Activated CD4-positive, CD25-positive, alpha-beta regulatory T cell treated with anti-CD3 and anti-CD28 coated beads, Interleukin-2, amount 50 U/mL, for 72 hours (primary cell): ENCODE results near the gene PTGES3L.
"Not testable (repeated sequence)": the region's sequence is repeated elsewhere in the genome, so short reads cannot be mapped to it uniquely, and the experiment has no call there.

Source experiments
- DNase-seq: peaks from one replicate; pipeline ENCODE4 v3.0.0; 2021

Gene PTGES3L

GRCh38 chr17:42980274-42980765 lies 440 bp upstream of the PTGES3L start, which contains the start of gene RUNDC1:
Gene RUNDC1, plus strand, starts transcription at chr17:42980565. Its CDS starts 12 bp downstream, at chr17:42980577.
- DNase-seq, result peak; percentile 90

- not testable (repeated sequence) for DNase-seq
Observed at GRCh38 chr17:42975701-42976100, 4.2 kb downstream of the PTGES3L start.

GRCh38 chr17:42975265-42975664 lies 4.6 kb downstream of the PTGES3L start:
- no peak for DNase-seq

GRCh38 chr17:42973323-42973722 lies 6.6 kb downstream of the PTGES3L start:
- DNase-seq, result not testable (repeated sequence)

GRCh38 chr17:42971589-42971988 lies 8.3 kb downstream of the PTGES3L start:
- no peak for DNase-seq

GRCh38 chr17:42969001-42969581 lies 10.8 kb downstream of the PTGES3L start:
- no peak for DNase-seq

- no peak for DNase-seq
Observed at GRCh38 chr17:42967925-42968324, 12.0 kb downstream of the PTGES3L start.

GRCh38 chr17:42964161-42964932 lies 15.5 kb downstream of the PTGES3L start, which contains the start of gene AARSD1:
Gene AARSD1, minus strand, starts transcription at chr17:42964454. Its CDS starts 14 bp downstream, at chr17:42964440.
- DNase-seq, result peak; percentile 87

- no peak for DNase-seq
Observed at GRCh38 chr17:42953669-42954068, 26.2 kb downstream of the PTGES3L start.

- no peak for DNase-seq
Observed at GRCh38 chr17:42950044-42950783, 29.7 kb downstream of the PTGES3L start.

GRCh38 chr17:42946812-42947211 lies 33.1 kb downstream of the PTGES3L start:
- no peak for DNase-seq

- DNase-seq, result no peak
Observed at GRCh38 chr17:42944211-42944610, 35.7 kb downstream of the PTGES3L start.

GRCh38 chr17:42937712-42938596 lies 41.9 kb downstream of the PTGES3L start:
- no peak for DNase-seq

- DNase-seq, result no peak
Observed at GRCh38 chr17:42929497-42929844, 50.4 kb downstream of the PTGES3L start.

- no peak for DNase-seq
Observed at GRCh38 chr17:42928714-42929496, 51.0 kb downstream of the PTGES3L start.

GRCh38 chr17:42924891-42925290 lies 55.0 kb downstream of the PTGES3L start:
- no peak for DNase-seq

GRCh38 chr17:42923472-42923871 lies 56.4 kb downstream of the PTGES3L start:
- not testable (repeated sequence) for DNase-seq

- no peak for DNase-seq
Observed at GRCh38 chr17:42922294-42922693, 57.6 kb downstream of the PTGES3L start.

- no peak for DNase-seq
Observed at GRCh38 chr17:42920922-42921321, 59.0 kb downstream of the PTGES3L start.

GRCh38 chr17:42920106-42920900 lies 59.6 kb downstream of the PTGES3L start:
- DNase-seq, result no peak
